Ishikawa (cell line): Measurements from ENCODE around the gene LETM1.

Experiments used
- CEBPB ChIP-seq: IDR thresholded peaks from 2 replicates; pipeline ENCODE4 v1.6.1; 2012
- CREB1 ChIP-seq: IDR thresholded peaks from 2 replicates; pipeline ENCODE4 v1.6.1; 2012; ENCODE audit warnings: low read depth
- EGR1 ChIP-seq: IDR thresholded peaks from 2 replicates; pipeline ENCODE4 v1.6.1; 2012
- EP300 ChIP-seq: IDR thresholded peaks from 2 replicates; pipeline ENCODE4 v1.6.1; 2012; ENCODE audit warnings: borderline replicate concordance
- FOXM1 ChIP-seq: IDR thresholded peaks from 2 replicates; pipeline ENCODE4 v1.6.1; 2012; ENCODE audit warnings: low read depth, borderline replicate concordance
- MAX ChIP-seq: IDR thresholded peaks from 2 replicates; pipeline ENCODE4 v1.6.1; 2012
- NFIC ChIP-seq: IDR thresholded peaks from 2 replicates; pipeline ENCODE4 v1.6.1; 2012
- RAD21 ChIP-seq: IDR thresholded peaks from 2 replicates; pipeline ENCODE4 v1.6.1; 2012; ENCODE audit warnings: low read depth
- TAF1 ChIP-seq: IDR thresholded peaks from 2 replicates; pipeline ENCODE4 v1.6.1; 2012; ENCODE audit warnings: low read depth, mild to moderate bottlenecking
- TCF12 ChIP-seq: IDR thresholded peaks from 2 replicates; pipeline ENCODE4 v1.6.1; 2012; ENCODE audit warnings: low read depth
- TEAD4 ChIP-seq: IDR thresholded peaks from 2 replicates; pipeline ENCODE4 v1.6.1; 2012
- USF1 ChIP-seq: IDR thresholded peaks from 2 replicates; pipeline ENCODE4 v1.6.1; 2012
- YY1 ChIP-seq: IDR thresholded peaks from 2 replicates; pipeline ENCODE4 v1.6.1; 2012; ENCODE audit warnings: low read depth
- ZBTB7A ChIP-seq: IDR thresholded peaks from 2 replicates; pipeline ENCODE4 v1.6.1; 2012; ENCODE audit warnings: low read depth
- TF ChIP-seq, protein P1 (sequence below): IDR thresholded peaks from 2 replicates; pipeline ENCODE4 v1.6.1; 2012; ENCODE audit warnings: low read depth, mild to moderate bottlenecking

LETM1 gene

DNA sequence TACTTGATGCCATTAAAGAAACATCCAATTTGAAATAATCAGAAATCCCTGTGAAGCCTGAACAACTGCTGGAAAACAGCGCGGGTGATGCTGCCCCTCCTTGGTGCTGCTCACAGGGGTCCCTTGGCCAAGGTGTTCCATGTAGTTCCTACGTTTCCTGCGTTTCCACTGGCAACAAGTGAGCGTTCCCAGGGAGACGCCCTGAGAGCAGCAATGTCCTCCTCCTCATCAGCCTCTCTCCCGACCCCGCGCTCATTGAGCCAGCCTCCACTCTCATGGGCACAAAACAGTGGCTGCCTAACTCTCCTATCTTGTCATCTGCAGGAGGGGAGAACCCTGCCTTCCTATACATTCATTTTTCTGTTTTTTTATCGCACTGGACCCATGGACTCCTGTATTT, 18.9 kb downstream of the LETM1 start:
- TF ChIP-seq NFIC (no peak), RAD21 (no peak), TAF1 (no peak), EGR1 (no peak), TCF12 (no peak), CEBPB (no peak), MAX (no peak)
- TF ChIP-seq, protein P1, sequence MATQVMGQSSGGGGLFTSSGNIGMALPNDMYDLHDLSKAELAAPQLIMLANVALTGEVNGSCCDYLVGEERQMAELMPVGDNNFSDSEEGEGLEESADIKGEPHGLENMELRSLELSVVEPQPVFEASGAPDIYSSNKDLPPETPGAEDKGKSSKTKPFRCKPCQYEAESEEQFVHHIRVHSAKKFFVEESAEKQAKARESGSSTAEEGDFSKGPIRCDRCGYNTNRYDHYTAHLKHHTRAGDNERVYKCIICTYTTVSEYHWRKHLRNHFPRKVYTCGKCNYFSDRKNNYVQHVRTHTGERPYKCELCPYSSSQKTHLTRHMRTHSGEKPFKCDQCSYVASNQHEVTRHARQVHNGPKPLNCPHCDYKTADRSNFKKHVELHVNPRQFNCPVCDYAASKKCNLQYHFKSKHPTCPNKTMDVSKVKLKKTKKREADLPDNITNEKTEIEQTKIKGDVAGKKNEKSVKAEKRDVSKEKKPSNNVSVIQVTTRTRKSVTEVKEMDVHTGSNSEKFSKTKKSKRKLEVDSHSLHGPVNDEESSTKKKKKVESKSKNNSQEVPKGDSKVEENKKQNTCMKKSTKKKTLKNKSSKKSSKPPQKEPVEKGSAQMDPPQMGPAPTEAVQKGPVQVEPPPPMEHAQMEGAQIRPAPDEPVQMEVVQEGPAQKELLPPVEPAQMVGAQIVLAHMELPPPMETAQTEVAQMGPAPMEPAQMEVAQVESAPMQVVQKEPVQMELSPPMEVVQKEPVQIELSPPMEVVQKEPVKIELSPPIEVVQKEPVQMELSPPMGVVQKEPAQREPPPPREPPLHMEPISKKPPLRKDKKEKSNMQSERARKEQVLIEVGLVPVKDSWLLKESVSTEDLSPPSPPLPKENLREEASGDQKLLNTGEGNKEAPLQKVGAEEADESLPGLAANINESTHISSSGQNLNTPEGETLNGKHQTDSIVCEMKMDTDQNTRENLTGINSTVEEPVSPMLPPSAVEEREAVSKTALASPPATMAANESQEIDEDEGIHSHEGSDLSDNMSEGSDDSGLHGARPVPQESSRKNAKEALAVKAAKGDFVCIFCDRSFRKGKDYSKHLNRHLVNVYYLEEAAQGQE: no peak

DNA sequence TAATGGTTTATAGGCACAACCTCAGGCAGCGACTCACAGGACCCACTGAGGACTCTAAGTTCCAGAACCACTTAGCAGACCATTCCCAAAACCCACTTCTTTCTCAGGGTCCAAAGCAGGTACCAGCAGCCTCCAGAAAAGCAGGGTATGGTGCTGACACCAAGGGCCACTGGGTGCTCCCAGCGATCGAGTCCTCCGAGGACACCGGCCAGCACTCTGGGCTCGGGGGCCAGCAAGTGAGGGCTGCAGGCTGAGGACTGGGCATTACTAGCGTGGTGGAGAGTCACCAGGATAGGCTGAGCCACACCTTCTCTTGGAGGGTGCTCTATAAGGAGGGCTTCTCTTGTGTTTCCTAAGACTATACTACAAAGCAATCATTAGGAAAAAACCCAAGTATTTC, 19.3 kb downstream of the LETM1 start:
- TF ChIP-seq MAX: no peak

DNA sequence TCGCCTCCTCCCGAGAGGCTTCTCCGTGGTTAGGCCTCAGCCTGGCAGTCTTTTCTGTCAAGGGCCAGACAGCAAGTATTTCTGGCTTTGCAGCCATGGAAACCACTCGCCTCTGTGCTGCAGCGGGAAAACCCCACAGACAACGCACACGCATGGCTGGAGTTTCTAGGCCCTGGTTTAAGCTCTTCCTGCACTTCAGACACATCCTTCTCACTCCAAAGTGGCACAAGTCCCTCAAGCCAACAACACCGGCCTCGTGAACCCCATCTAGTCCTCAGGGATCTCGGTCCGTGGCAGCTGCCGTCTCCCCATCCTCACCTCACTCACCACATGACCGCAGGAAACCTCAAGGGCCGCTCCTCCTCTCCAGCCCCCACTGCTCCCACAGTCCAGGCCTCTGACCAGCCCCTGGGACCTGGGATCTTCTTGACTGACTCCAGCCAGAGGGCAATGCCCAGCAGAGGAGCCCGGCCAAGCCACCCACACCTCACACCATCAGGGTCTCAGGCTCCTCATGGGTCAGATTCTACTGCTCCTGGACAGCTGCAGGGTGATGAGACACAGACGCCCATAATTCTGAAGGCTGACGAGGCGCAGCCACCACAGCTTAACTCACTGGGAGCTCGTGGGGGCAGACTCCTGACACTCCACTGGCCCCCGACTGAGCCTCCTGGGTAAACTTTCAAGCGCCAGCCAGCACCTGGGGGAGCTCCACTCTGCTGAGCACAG, 21.7 kb downstream of the LETM1 start:
- TF ChIP-seq MAX (no peak), YY1 (no peak), TCF12 (no peak), EP300 (no peak), USF1 (no peak), ZBTB7A (no peak), TAF1 (no peak), NFIC (no peak), RAD21 (no peak), TEAD4 (no peak), FOXM1 (no peak), EGR1 (no peak), CEBPB (no peak), CREB1 (no peak)
- TF ChIP-seq, protein P1: no peak

DNA sequence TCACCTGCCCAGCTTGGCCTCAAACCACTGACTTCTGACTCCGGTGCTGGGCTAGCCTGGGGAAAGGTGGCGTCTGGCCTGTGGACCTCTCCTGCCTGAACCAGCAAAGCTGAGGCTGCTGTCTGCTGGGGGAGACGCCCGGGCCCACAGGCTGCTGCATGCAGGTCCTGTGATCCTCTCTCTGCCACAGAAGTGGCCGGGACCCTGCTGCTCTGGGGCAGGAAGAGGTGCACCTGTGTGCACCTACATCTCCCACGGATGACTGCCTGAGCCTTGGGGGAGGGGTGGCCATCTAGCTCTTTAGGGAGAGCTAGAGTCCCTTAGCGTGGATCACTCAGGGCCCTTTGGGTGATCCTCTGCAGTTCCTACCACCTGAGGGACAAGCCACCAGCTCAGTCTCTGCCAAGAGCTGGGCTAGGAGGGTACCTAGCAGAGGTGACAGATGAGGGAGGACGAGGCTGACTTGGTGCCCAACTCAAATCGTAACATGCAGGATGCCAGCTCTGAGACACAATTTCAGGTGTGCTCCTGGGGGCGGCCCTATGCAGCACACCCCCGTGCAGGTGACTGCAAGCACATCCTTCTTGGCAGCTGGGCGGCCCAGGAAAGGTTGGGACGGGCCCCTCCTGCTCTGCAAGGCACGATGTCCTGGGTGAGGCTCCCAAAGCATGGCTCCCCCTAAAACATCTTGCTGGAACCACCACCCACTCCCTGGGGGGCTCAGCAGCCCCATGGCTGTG, 22.5 kb downstream of the LETM1 start:
- TF ChIP-seq EGR1: no peak
- TF ChIP-seq NFIC: no peak
- no peak for TF ChIP-seq CREB1
- TF ChIP-seq CEBPB: no peak
- no peak for TF ChIP-seq TEAD4
- TF ChIP-seq FOXM1: no peak
- no peak for TF ChIP-seq TCF12
- no peak for TF ChIP-seq TAF1
- no peak for TF ChIP-seq ZBTB7A
- TF ChIP-seq, protein P1: no peak
- TF ChIP-seq RAD21: no peak
- TF ChIP-seq EP300: no peak
- TF ChIP-seq MAX: no peak
- no peak for TF ChIP-seq USF1
- TF ChIP-seq YY1: no peak
